NCI-H69 (cell line): Measurements from ENCODE around the gene HIVEP3.

Experiments used
- DNase-seq: peaks from one replicate; lab custom pipeline; 2025; lab: John Stamatoyannopoulos, UW

The HIVEP3 gene

DNA sequence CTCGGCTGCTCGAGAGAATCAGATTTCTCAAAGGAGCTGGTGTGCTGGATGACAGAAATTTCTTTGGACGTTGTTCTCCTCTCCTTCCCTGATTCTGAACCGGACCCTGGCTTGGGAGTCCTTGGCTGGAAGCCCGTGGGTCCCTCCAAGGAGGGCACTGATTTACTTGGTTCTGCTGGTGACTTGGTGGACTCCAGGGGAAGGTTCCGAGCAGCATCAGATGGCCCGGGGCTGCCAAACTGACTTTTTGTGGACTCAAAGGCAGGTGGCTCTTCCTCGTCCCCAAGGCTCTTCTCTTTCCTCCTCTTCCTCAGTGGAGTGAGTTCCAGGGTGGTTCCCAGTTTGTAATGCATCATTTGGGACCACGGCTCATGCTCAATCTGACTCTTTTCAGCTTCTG lies 336.4 kb downstream of the HIVEP3 start:
- no peak for DNase-seq

DNA sequence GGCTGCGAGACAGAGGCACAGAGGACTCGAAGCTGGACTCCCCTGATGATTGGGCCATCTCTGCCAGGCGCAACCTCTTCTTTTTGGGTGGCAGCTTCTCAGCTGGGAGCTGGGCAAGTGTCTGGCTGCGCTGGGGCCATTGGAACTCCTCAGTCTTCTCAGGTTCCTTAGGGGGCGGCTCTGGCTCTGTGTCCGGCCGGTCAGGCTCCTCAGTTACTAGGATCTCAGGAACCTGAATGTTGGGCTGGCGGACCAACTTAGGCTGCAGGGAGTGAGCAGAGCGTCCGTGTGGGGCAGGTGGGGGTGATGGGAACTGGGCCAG lies 336.8 kb downstream of the HIVEP3 start:
- DNase-seq = no peak

DNA sequence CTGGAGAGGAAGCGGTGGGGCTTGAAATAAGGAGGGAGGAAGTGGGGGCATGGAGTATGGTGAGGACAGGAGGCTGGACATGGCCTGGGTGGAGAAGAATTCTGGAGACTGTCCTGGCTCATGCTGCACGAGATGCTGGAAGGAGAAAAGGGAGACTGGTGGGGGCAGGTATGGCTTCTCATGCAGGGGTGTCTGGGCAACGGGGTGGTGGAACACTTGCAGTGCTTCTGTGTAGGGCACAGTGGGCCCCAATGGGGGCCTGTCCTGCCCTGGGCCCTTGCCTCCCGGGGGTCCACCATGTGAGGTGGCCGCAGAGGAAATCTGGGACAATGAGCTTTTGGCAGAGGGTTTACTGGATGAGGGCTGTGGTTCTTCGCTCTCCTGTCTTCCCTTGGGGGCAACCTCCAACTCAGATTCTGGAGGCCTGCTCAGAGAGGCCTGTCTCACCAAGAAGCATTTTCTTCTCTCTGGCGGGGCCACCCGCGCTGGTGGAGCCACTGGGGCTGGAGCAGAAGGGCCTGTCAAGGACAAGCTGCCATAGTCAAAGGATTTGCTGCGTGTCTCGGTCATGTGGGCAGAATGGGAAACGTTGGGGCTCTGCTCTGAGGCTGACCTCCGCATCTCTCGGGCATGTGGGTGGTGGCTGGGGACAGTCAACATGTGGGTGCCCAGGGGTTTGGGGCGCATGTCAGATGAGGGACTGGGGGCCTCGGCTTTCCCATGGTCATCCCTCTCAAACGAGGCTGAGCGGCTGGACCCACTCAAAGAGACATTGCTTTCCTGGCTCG lies 337.3 kb downstream of the HIVEP3 start:
- no peak for DNase-seq

DNA sequence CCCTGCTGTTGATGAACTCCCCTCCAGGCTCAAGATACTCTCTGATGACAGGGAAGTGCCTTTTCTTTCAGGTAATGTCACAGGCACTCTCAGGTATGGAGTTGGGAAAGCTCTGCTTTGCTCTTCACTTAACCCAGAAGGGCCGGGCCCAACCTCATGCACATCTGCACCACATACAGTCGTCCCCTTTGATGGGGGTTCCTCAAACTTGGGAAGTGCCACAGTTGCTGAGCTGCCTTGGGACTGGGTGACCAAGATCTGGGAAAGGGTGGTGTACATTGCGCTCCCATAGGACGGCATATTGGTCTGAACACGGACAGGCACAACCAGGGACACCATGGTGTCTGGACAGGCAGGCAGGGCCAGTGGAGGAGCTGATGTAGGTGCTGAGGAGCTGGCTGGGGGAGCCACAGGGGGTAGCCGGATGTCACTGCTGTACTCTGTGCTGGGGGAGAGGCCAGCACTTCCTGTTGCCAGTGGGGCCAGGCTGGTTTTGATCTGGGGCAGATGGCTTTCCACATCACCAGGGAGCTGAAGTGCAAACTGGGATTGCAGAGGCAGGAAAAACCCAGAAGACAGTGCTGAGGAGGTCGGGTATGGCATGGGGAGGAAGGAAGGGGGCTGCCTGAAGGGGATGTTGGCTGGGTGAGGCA lies 338.1 kb downstream of the HIVEP3 start:
- DNase-seq = peak; percentile 38

DNA sequence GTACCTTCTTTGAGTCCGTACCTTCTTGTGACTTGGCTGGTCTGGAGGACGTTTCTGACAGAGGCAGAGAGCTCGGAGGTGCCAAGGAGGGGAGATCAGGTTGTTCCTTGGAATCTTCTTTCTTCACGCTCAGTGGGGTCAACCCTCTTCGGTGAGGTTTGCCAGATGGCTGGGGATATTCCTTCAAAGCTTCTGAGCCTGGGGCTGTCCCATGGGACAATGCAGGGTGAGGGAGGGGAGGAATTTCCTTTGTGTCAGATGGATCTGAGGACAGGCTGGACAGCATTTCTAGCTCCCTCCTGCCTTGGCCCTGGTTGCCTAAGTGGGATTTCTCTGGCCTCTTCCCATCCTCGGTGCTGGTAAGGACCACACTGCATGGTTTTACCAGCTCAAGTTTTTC lies 338.7 kb downstream of the HIVEP3 start:
- DNase-seq = peak; percentile 26

DNA sequence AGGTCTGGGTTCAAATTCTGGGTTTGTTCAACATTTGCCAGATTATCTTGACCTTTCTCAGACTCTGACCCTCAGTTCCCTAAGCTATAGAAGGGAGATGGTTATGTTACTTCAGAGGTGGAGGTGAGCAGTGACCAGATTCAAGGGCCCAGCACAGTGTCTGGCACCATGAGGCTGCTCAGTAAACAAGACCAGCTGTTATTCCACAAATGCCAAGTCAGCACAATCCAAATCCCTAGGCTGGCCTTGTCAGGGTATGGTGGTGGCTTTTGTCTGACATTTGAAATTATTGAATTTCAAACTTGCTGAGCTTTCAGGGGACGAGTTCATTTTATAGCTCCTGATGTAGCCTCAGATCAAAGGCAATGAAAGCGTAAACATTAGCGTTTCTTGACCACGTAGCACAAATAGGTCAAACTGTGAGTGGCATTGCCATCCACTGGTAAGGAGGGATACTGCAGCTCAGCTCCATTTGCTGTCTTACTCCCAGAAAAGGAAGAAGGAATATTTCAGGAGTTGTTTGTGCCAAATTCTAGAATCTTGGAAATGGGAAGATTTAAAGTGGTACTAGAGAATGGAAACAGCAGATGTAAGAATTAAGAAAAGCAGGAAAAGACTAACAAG lies 339.9 kb downstream of the HIVEP3 start:
- peak; percentile 13 for DNase-seq

DNA sequence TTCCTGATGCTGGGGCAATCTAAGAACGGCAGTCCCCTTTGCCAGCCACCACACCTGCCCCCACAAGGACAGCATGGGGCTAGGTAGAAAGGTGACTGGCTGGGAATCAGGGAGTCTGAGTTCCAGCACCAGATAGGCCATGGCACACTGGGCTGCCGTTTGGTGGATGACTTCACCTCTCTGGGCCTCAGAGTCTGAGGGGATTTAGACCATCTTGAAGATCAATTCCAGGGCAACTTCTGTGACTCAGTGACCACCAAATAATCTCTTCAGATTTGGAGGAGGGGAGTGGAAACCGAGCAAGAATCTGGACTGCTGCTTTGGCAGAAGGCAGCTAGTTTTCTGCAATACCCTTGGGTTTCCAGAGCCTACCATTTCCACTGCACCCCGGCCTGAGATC lies 342.1 kb downstream of the HIVEP3 start:
- DNase-seq = no peak

DNA sequence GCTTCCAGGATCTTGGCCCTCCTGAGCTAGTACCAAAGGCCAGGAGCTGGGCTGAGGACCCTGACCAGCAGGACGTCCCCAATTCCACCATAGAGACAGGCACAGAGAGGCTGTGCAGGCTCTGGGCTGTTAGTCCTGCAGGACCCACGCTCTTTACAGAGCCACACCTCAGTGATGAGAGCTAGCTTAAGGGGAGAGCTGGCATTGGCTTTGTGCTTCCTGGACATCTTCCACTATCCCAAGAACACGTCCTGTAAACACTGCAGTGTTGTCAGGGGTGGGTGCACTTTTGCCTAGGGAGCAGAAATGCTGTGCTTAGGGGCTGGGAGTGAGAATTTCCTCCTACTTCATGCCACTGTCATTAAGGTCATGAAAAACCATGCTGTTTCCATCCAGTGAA lies 342.5 kb downstream of the HIVEP3 start:
- no peak for DNase-seq

DNA sequence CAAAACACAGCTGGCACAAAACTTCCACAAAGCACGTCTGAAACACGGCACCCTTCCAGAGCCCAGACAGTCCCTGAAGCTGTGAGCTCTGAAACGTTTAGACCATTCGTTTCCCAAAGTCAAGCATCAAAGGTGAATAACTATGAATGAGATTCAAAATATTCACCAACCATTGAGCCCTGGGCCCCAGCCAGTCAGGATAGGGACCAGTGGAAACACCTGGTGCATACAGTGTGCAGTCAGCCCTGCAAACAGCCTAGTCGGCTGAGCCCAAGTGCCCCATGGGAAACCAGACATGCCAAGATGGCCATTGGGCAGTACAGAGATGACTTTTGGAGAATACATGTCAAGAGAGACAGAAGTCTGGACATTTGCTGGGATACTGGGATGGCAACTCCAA lies 343.9 kb downstream of the HIVEP3 start:
- no peak for DNase-seq

DNA sequence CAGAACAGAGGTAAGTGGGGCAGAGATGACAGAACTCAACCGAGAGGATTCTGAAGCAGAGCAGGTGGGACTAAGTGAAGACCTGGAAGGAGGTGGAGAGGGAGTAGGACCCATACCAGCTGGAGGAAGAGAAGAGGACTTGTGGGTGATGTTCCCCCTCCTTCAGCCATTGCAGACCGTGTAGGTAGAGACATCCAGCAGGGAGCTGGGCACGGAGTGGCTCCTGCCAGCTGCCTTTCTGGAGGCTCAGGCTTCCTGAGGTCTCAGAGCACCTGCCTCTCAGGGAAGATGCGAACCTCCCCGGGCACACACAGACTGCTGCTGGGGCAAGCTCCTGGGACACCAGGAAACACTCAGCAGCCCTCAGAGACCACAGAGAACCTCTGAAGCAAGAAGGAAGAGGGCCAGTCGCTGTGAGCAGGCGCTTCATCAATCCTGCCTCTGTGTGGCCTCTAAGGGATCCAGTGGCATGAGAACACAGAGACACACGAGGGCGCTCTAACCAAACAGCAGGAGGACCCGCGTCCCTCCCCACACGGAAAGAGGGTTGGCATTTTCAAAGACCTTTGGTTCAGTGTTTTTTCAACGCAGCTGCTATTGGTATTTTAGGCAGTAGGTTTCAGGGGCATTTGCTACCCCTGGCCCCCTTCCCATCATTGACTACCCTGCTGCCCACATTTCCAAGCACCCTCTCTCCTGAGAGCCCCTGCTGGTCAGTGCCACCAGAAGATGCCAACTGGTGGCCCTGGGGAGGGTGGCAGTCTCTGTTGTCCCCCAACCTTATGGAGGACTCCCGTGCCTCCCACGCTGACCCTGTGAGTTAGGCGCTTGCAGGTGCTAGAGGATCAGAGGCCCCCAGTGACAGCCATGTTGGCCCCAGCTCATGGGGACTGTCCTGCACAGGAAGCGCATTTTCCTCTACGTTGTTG lies 344.7 kb downstream of the HIVEP3 start:
- peak; percentile 80 for DNase-seq

DNA sequence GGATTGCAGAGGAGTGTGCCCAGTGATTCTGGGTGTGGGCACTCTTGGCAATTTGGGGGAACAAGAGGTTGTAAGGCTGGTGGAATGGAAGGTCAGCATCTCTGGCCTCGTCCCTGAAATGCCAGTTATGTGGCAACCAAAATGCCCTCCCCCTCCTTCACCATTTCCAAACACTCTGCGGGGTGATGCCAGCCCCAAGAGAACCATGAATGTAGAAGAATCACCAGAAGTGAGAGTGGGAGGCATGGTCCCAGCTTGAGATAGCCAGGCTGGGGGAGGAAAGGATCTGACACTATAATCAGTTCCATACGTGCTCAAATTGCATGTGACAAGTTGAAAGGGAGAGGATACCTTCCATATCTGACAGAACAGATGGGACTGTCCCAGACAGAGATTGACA lies 345.5 kb downstream of the HIVEP3 start:
- no peak for DNase-seq

DNA sequence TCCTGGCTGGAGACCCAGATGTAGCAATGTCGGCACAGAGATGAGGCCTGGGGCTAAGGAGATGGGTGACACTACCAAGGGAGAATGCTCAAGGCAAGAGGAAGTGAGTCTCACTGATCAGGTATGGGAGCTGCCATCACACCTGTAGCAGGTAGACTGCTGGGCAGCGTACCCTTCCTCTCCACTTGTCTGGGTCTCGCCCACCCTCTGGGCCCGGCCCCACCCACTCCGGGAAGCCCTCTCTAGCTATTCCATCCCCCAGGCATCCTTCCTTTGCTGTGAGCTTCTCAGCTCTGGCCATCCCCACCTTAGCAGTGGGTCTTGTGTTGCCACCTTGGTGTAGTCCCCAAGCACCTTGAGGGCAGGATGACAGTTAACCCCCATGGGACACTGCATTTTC lies 346.5 kb downstream of the HIVEP3 start:
- no peak for DNase-seq

DNA sequence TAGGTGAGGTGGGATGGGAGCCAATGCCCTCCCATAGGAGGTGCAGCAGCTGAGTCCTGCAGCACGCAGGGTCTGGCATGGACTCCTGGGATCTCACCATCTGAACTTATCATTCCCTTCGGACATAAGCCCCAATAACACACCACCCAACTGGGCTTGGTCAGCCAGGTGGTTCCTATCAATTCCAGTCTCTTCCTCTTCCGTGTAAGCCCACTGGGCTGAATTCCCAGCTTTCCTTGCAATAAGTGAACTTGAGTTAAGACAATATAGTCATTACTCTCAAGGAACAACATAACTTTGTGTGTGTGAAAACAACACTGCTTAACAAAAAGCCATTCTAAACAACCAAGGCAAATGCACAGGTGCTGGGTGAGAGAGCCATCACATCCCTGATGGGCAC lies 347.7 kb downstream of the HIVEP3 start:
- DNase-seq = no peak

DNA sequence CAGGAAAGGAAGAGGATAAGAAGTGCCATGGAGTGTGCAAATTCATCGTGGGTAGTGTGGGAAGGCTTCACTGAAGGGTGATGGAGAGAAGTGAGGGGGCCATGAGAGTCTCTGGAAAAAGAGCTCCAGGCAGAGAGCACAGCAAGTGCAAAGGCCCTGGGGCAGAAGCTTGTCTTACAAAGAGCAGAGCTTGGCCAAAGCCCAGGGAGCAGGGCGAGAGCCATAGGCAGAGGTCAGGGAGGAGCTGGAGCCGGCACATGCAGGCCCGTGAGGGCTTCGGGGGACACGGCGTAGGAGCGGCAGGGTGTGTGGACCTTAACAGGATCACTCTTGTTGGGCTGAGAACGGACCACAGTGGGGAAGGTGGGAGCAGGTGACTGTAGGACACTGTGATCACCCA lies 350.5 kb downstream of the HIVEP3 start:
- no peak for DNase-seq

DNA sequence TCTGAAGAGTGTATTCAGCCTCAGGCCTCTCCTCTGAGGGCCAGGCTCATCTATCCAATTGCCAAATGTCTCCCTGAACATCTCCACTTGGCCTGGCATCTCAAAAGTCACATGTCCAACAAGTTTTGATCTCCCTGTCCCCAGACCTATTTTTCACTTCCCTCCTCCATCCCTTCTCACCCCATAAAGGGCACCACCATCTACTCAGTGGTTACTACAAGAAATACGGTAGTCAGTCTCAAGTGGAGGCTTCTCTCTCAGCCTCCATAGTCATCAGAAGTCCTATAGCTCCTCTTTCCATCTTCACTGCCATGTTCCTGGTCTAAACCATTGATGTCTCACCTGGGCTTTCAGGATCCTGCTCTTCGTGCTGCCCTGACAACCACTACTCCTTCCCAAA lies 351.8 kb downstream of the HIVEP3 start:
- no peak for DNase-seq

DNA sequence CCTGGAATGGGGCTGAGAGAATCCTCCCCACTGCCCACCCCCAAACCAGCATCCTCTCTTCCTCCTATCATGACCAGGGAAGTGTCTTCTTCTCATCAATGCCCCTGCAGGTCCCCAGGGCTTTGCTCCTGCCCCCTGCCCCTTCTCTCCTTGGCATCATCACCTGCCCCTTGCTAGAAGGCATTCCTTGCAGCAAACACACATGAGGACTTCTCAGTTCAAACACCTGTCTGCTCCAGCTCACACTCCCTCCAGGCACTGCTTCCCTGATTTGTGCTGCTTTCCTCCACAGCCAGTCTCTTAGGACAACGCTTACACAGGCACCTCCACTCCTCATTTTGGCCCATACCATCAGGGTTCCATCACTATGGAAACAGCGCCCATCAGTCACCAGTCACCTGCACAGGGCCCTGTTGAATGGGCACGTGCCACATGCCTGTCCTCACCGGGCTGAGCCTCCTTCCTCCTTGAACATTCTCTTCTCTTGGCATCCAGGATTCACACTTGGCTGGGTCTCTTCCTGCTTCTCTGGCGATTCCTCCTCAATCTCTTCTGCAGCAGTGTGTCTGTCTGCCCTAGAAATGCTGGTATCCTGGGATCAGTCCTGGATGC lies 352.3 kb downstream of the HIVEP3 start:
- DNase-seq = no peak

DNA sequence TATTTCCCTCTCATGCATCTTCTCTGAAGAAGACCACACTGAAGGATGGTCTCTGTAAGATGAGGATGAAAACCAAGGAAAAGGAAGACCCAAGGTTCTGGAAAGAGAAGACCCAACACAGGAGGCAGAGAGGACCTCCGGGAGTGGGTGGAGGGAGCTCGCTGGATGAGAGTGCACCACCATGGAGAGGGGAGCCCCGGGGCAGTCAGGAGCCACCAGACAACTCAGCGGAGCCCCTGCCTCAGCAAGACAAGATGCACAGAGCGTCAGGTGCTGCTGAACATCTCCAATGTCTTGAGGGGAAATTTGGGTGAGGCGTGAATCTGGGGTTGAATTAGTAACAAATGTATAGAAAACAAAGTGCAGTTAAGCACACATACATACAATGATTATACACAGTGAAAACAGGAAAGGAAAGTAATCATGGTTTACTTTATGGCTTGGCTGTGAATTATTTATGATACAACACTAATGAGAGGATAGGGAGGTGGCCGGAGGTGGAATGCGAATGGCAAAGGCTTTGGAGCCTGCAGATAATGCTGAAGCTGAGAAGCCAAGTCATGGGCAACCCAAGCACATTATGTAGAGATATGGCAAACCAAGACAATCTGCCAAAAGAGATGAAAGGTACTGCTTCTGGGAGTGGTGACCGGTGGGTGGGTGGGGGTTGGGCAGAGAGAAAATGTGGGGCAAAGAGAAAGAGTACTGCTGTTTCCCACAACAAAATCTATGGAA lies 353.8 kb downstream of the HIVEP3 start:
- no peak for DNase-seq

DNA sequence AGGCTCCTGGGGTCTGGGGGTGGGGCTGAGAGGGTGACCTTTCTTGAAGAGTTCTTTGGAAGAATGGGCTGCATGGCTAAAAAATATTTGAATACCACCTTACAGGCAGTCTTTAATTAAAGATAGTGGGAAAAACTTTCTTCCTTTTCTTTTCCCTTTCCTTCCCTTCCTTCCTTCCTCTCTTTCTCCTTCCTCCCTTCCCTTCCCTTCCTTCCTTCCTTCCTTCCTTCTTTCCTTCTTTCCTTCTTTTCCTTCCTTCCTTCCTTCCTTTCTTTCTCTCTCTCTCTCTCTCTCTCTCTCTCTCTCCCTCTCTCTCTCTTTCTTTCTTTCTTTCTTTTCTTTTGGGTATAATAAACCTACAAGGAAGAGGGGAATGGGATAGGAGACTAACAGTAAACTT lies 356.4 kb downstream of the HIVEP3 start:
- no peak for DNase-seq

DNA sequence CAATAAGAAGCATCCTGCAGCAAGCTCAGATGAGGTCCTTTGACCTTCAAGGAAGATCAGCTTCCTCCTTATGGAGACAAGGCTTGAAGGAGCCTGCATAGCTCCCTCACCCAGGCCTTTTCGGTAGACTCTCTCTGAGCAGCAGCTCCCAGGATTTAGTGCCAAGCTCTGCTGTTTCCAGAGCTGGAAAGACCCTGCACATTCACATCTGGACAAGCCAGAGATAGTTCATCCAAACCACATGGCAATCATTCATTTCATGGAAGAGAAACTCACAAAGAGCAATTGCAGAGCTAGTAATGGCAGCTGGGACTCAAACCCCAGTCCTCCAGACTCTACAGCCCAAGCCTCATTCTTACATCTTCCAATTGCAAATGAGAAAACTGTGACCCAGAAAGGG lies 357.8 kb downstream of the HIVEP3 start:
- no peak for DNase-seq

DNA sequence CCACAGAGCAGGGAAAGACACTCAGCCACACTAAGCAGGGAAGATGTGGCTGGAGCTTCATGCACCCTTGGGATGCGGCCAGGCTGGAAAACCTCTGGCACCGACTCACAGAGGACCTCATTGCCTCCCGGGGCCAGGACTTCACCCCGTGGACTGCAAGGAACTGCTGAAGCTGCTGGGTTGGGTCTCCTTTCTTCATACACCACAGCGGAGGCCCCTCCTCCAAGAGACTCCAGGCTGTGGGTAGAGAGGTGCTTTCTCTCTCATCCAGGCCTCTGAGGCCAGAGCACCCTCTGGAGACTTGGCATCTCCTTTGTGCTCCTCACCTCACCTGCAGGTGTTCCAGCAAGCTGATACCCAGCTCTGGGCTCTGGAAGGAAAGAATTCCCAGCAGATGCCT lies 358.2 kb downstream of the HIVEP3 start:
- no peak for DNase-seq

DNA sequence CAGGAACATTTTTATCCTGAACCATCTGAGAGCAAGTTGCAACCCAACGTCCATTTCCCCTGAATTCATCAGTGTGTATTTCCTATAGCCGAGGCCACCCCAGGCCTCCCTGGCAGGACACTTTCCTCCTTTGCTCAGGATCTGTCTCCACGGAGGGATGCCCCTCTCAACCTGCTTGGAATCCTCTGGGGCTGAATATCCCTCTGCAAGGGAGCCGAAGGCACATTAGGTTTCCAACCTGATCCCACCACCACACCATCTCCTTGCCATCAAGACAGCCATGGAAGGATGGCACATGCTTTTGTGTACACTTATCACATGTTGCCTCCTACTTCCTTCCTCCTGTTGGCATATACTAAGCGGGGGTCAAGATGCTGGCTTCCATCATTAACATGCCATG lies 359.4 kb downstream of the HIVEP3 start:
- DNase-seq = no peak
